Activated naive CD8-positive, alpha-beta T cell treated with anti-CD3 and anti-CD28 coated beads for 36 hours (primary cell): ENCODE results near the gene ATF6B. TPM values are rescaled to one million over a fixed set of nuclear protein-coding genes. Genes with fewer than 3 reads are reported as not detected.

ENCODE experiments used
- DNase-seq: peaks from one replicate; pipeline ENCODE4 v3.0.0; 2021
- H3K27ac Mint-ChIP-seq: one replicate; pipeline ENCODE4 v1.8.0; 2022; ENCODE audit warnings: mild to moderate bottlenecking, moderate library complexity, mixed read lengths
- H3K27me3 Mint-ChIP-seq: one replicate; pipeline ENCODE4 v1.8.0; 2022; ENCODE audit warnings: mild to moderate bottlenecking, mixed read lengths
- H3K36me3 Mint-ChIP-seq: one replicate; pipeline ENCODE4 v1.8.0; 2021; ENCODE audit warnings: mild to moderate bottlenecking, mixed read lengths
- H3K4me1 Mint-ChIP-seq: one replicate; pipeline ENCODE4 v1.8.0; 2021; ENCODE audit warnings: mixed read lengths
- H3K4me3 Mint-ChIP-seq: one replicate; pipeline ENCODE4 v1.8.0; 2022; ENCODE audit warnings: mild to moderate bottlenecking, moderate library complexity, mixed read lengths
- H3K9me3 Mint-ChIP-seq: one replicate; pipeline ENCODE4 v1.8.0; 2022; ENCODE audit warnings: mixed read lengths
- total RNA-seq, 2 experiments: library from RNA; stranded (reverse); gene quantifications; one replicate each; pipeline ENCODE4 v1.2.3, GENCODE V29; 2021

ATF6B gene
- total RNA-seq, 2 experiments from 2014 or later = 50.4 to 53.5 TPM

GRCh38 chr6:32087574-32088486, 40.2 kb downstream of the ATF6B start:
- Mint-ChIP-seq H3K27me3 (peaks cover 62% of the 10 kb centered on the region), H3K36me3 (no peaks in the 10 kb centered on the region), H3K4me3 (no peak overlapping the region)

GRCh38 chr6:32086661-32087573, 41.1 kb downstream of the ATF6B start:
- H3K27me3 Mint-ChIP-seq = peaks cover 58% of the 10 kb centered on the region
- H3K27ac Mint-ChIP-seq = no peak overlapping the region
- peak; percentile 55 for DNase-seq
- H3K4me1 Mint-ChIP-seq = peaks cover 11% of the 10 kb centered on the region
- no peaks in the 10 kb centered on the region for H3K36me3 Mint-ChIP-seq
- no peak overlapping the region for H3K4me3 Mint-ChIP-seq
- no peaks in the 10 kb centered on the region for H3K9me3 Mint-ChIP-seq

More at GRCh38 chr6:32087574-32088486, 40.2 kb downstream of the ATF6B start:
- H3K9me3 Mint-ChIP-seq = no peaks in the 10 kb centered on the region
- peak; percentile 79 for DNase-seq
- H3K4me1 Mint-ChIP-seq = peaks cover 11% of the 10 kb centered on the region
- no peak overlapping the region for H3K27ac Mint-ChIP-seq

GRCh38 chr6:32085759-32086459, 42.1 kb downstream of the ATF6B start:
- DNase-seq = no peak
- no peaks in the 10 kb centered on the region for H3K9me3 Mint-ChIP-seq
- H3K4me3 Mint-ChIP-seq = no peak overlapping the region
- H3K27ac Mint-ChIP-seq = no peak overlapping the region
- peaks cover 53% of the 10 kb centered on the region for H3K27me3 Mint-ChIP-seq
- H3K4me1 Mint-ChIP-seq = peaks cover 11% of the 10 kb centered on the region
- H3K36me3 Mint-ChIP-seq = no peaks in the 10 kb centered on the region

- Mint-ChIP-seq H3K36me3 (no peaks in the 10 kb centered on the region), H3K27ac (no peak overlapping the region), H3K9me3 (no peaks in the 10 kb centered on the region), H3K4me1 (peaks cover 11% of the 10 kb centered on the region), H3K27me3 (peaks cover 49% of the 10 kb centered on the region), H3K4me3 (no peak overlapping the region)
- no peak for DNase-seq
Measured at GRCh38 chr6:32084780-32085179, 43.3 kb downstream of the ATF6B start.

GRCh38 chr6:32083812-32084768, 44.0 kb downstream of the ATF6B start:
- Mint-ChIP-seq H3K27ac (no peak overlapping the region), H3K4me3 (no peak overlapping the region), H3K9me3 (no peaks in the 10 kb centered on the region)

GRCh38 chr6:32082935-32083334, 45.1 kb downstream of the ATF6B start:
- Mint-ChIP-seq H3K27me3 (peaks cover 36% of the 10 kb centered on the region), H3K4me1 (peaks cover 11% of the 10 kb centered on the region), H3K4me3 (no peak overlapping the region), H3K9me3 (no peaks in the 10 kb centered on the region), H3K27ac (no peak overlapping the region), H3K36me3 (no peaks in the 10 kb centered on the region)
- no peak for DNase-seq

More at GRCh38 chr6:32083812-32084768, 44.0 kb downstream of the ATF6B start:
- Mint-ChIP-seq H3K36me3 (no peaks in the 10 kb centered on the region), H3K4me1 (peaks cover 11% of the 10 kb centered on the region), H3K27me3 (peaks cover 44% of the 10 kb centered on the region)
- DNase-seq = no peak

GRCh38 chr6:32082478-32082877, 45.6 kb downstream of the ATF6B start:
- Mint-ChIP-seq H3K27ac (no peak overlapping the region), H3K9me3 (no peaks in the 10 kb centered on the region), H3K4me3 (no peak overlapping the region), H3K36me3 (no peaks in the 10 kb centered on the region), H3K4me1 (peaks cover 11% of the 10 kb centered on the region), H3K27me3 (peaks cover 36% of the 10 kb centered on the region)
- DNase-seq = no peak

GRCh38 chr6:32081168-32081990, 46.7 kb downstream of the ATF6B start:
- H3K4me3 Mint-ChIP-seq = no peak overlapping the region
- H3K4me1 Mint-ChIP-seq = peaks cover 4% of the 10 kb centered on the region
- H3K27me3 Mint-ChIP-seq = peaks cover 29% of the 10 kb centered on the region
- no peak for DNase-seq
- H3K9me3 Mint-ChIP-seq = no peaks in the 10 kb centered on the region
- no peak overlapping the region for H3K27ac Mint-ChIP-seq
- no peaks in the 10 kb centered on the region for H3K36me3 Mint-ChIP-seq

GRCh38 chr6:32079566-32080290, 48.3 kb downstream of the ATF6B start:
- Mint-ChIP-seq H3K4me1 (no peaks in the 10 kb centered on the region), H3K36me3 (no peaks in the 10 kb centered on the region), H3K4me3 (no peak overlapping the region), H3K27me3 (peaks cover 15% of the 10 kb centered on the region), H3K27ac (no peak overlapping the region), H3K9me3 (no peaks in the 10 kb centered on the region)
- DNase-seq = no peak

GRCh38 chr6:32076321-32076809, 51.7 kb downstream of the ATF6B start:
- H3K36me3 Mint-ChIP-seq = no peaks in the 10 kb centered on the region
- no peaks in the 10 kb centered on the region for H3K27me3 Mint-ChIP-seq
- no peaks in the 10 kb centered on the region for H3K9me3 Mint-ChIP-seq
- H3K27ac Mint-ChIP-seq = no peak overlapping the region
- H3K4me1 Mint-ChIP-seq = no peaks in the 10 kb centered on the region
- no peak for DNase-seq
- no peak overlapping the region for H3K4me3 Mint-ChIP-seq

GRCh38 chr6:32075781-32076180, 52.3 kb downstream of the ATF6B start:
- H3K27ac Mint-ChIP-seq = no peak overlapping the region

GRCh38 chr6:32074996-32075532, 53.0 kb downstream of the ATF6B start:
- Mint-ChIP-seq H3K27me3 (no peaks in the 10 kb centered on the region), H3K9me3 (no peaks in the 10 kb centered on the region), H3K4me3 (no peak overlapping the region), H3K36me3 (no peaks in the 10 kb centered on the region), H3K27ac (no peak overlapping the region), H3K4me1 (no peaks in the 10 kb centered on the region)
- no peak for DNase-seq

More at GRCh38 chr6:32075781-32076180, 52.3 kb downstream of the ATF6B start:
- no peaks in the 10 kb centered on the region for H3K9me3 Mint-ChIP-seq
- H3K4me3 Mint-ChIP-seq = no peak overlapping the region
- no peak for DNase-seq
- no peaks in the 10 kb centered on the region for H3K27me3 Mint-ChIP-seq
- no peaks in the 10 kb centered on the region for H3K4me1 Mint-ChIP-seq
- no peaks in the 10 kb centered on the region for H3K36me3 Mint-ChIP-seq
